GM12878 (cell line): ENCODE results near the gene LONRF2. TPM values are rescaled to one million over a fixed set of nuclear protein-coding genes. Genes with fewer than 3 reads are reported as not detected.

Experiments
- ATAC-seq: fragments of 200-7000 bp; cut with Tn5 transposase; 3 replicates; pipeline ENCODE4 v1.9.1; 2020; ENCODE audit warnings: mild to moderate bottlenecking, moderate library complexity
- BruUV-seq: library from RNA; stranded (reverse); fragments of 400-500 nt; replicated peaks from 2 replicates; lab custom pipeline; 2021; lab: Mats Ljungman, UMichigan
- CTCF ChIA-PET: fragments of 300-600 bp; sonication (Branson Sonifier 250); formaldehyde crosslinking; extraction: SDS; loops from one replicate; lab custom pipeline; 2021; ENCODE audit warnings: inconsistent platforms; lab: Yijun Ruan, JAX
- POLR2A ChIA-PET: fragments of 350-600 bp; formaldehyde crosslinking; extraction: SDS; loops from one replicate; lab custom pipeline; 2021; ENCODE audit warnings: inconsistent platforms; lab: Charles Lee
- RAD21 ChIA-PET: fragments of 300-600 bp; sonication (Branson Sonifier 250); formaldehyde crosslinking; loops from one replicate; lab custom pipeline; 2023; ENCODE audit warnings: antibody characterized with exemption; ENCODE audit not compliant: unreplicated experiment; lab: Charles Lee
- SMC1A ChIA-PET: fragments of 300-600 bp; sonication (Branson Sonifier 250); formaldehyde crosslinking; loops from one replicate; lab custom pipeline; 2023; ENCODE audit not compliant: unreplicated experiment, uncharacterized antibody; lab: Charles Lee
- DNase-seq: peaks from one replicate; pipeline ENCODE4 v3.0.0-alpha.2; 2011; ENCODE audit warnings: low read depth, low spot score
- FAIRE-seq: peaks from 3 replicates; lab custom pipeline; 2011; peaks lifted over from hg19 to GRCh38; lab: Jason Lieb, UNC
- H2AFZ ChIP-seq: 2 replicates; pipeline ENCODE4 v1.6.0; 2011; ENCODE audit warnings: low read depth, low read length, control low read depth; ENCODE audit not compliant: control insufficient read depth
- H3K27ac ChIP-seq: 2 replicates; pipeline ENCODE4 v1.5.1; 2011; ENCODE audit warnings: control low read depth; ENCODE audit not compliant: control insufficient read depth, insufficient read depth
- H3K27me3 ChIP-seq, 2 experiments: replicated peaks in 1 of 2; 2 replicates each; pipeline versions ENCODE4 v1.6.0 to v1.6.1; 2011; ENCODE audit warnings: low read length in 1 of 2; ENCODE audit not compliant: control insufficient read depth in 2 of 2, insufficient read depth in 2 of 2
- H3K36me3 ChIP-seq, 2 experiments: 2 replicates each; pipeline ENCODE4 v1.5.1; 2011; ENCODE audit warnings: low read length in 1 of 2; ENCODE audit not compliant: control insufficient read depth in 2 of 2, insufficient read depth in 2 of 2
- H3K4me1 ChIP-seq: 2 replicates; pipeline ENCODE4 v1.6.1; 2011; ENCODE audit warnings: mild to moderate bottlenecking, low read length, moderate library complexity, mixed read lengths; ENCODE audit not compliant: control insufficient read depth, insufficient read depth
- H3K4me2 ChIP-seq: 2 replicates; pipeline ENCODE4 v1.6.0; 2011; ENCODE audit warnings: control low read depth; ENCODE audit not compliant: control insufficient read depth, insufficient read depth
- H3K4me3 ChIP-seq: fragments of 200-600 bp; sonication (generic); 2 replicates; pipeline ENCODE4 v1.5.1; 2016
- H3K79me2 ChIP-seq: 2 replicates; pipeline ENCODE4 v1.6.0; 2011; ENCODE audit warnings: low read length; ENCODE audit not compliant: control insufficient read depth, insufficient read depth
- H3K9ac ChIP-seq: 2 replicates; pipeline ENCODE4 v1.8.0; 2011; ENCODE audit warnings: low read length, control low read depth, mixed read lengths; ENCODE audit not compliant: control insufficient read depth, insufficient read depth
- H3K9me3 ChIP-seq: replicated peaks from 3 replicates; pipeline ENCODE4 v1.5.1; 2011; ENCODE audit warnings: mild to moderate bottlenecking, low read length; ENCODE audit not compliant: control insufficient read depth, insufficient read depth
- H4K20me1 ChIP-seq: 2 replicates; pipeline ENCODE4 v1.6.0; 2011; ENCODE audit not compliant: control insufficient read depth, insufficient read depth
- CEBPZ ChIP-seq: fragments of 150-350 bp; IDR thresholded peaks from 2 replicates; pipeline ENCODE4 v1.6.1; 2016; ENCODE audit warnings: low read depth, low read length
- GABPA ChIP-seq: IDR thresholded peaks from 2 replicates; pipeline ENCODE4 v1.6.1; 2014; ENCODE audit warnings: antibody characterized with exemption, low read depth, mild to moderate bottlenecking, inconsistent platforms
- GATAD2B ChIP-seq: fragments of 450-650 bp; conservative IDR thresholded peaks from 2 replicates; pipeline ENCODE4 v1.6.1; 2017; ENCODE audit warnings: low read depth, mild to moderate bottlenecking, moderate library complexity
- PRDM15 ChIP-seq: fragments of 450-650 bp; formaldehyde crosslinking; IDR thresholded peaks from 2 replicates; pipeline ENCODE4 v1.4.0; 2020; ENCODE audit warnings: mild to moderate bottlenecking, moderate library complexity
- SMARCA5 ChIP-seq: fragments of 450-650 bp; IDR thresholded peaks from 2 replicates; pipeline ENCODE4 v1.6.1; 2017; ENCODE audit warnings: mild to moderate bottlenecking
- SREBF1 ChIP-seq: IDR thresholded peaks from 2 replicates; pipeline ENCODE4 v1.6.1; 2012; ENCODE audit warnings: mild to moderate bottlenecking, low read length
- SUZ12 ChIP-seq: fragments of 200-600 bp; sonication (generic); IDR thresholded peaks from one replicate; pipeline ENCODE4 v1.6.1; 2018; ENCODE audit warnings: antibody characterized with exemption, mild to moderate bottlenecking; ENCODE audit not compliant: unreplicated experiment
- ZNF687 ChIP-seq: fragments of 450-650 bp; IDR thresholded peaks from 2 replicates; pipeline ENCODE4 v1.6.1; 2017; ENCODE audit warnings: mild to moderate bottlenecking, moderate library complexity
- WGBS: methylation state at CpG from one replicate; pipeline ENCODE4 v1.1.6; 2016; ENCODE audit warnings: low lambda C conversion rate; ENCODE audit not compliant: insufficient replicate concordance, insufficient coverage; ENCODE audit errors: missing lambda C conversion rate; 5-methylcytosine and 5-hydroxymethylcytosine counted together
- in situ Hi-C: fragments of 300-500 bp; cut with MboI; formaldehyde crosslinking; loops from 9 replicates; pipeline ENCODE4 v1.14.3; 2018; ENCODE audit warnings: mixed read lengths
- intact Hi-C: fragments of 100-400 bp; cut with micrococcal nuclease; formaldehyde crosslinking; loops from one replicate; pipeline ENCODE4 v1.14.2; 2022; ENCODE audit not compliant: unreplicated experiment
- polyA plus RNA-seq, 11 experiments: library from polyadenylated mRNA; depleted of rRNA in 4 of 11; unstranded in 6 of 11; stranded (reverse) in 5 of 11; fragments of >200 nt; fragmentation: Nextera tagmentation in 4 of 11; fragmentation: Illumina TruSeq in 1 of 11; extraction: Ambion mirVana in 4 of 11; extraction: Trizol in 1 of 11; gene quantifications; 1 replicate in 1 of 11; 2 replicates in 10 of 11; pipeline versions ENCODE4 v1.2.1 to v1.2.3, GENCODE V29; 2011 to 2016; ENCODE audit warnings: inconsistent platforms in 2 of 11, missing spikeins in 2 of 11, low read depth in 1 of 11
- total RNA-seq, 4 experiments: library from RNA; depleted of rRNA in 3 of 4; stranded (reverse); fragments of >200 nt in 3 of 4; fragmentation: Illumina TruSeq in 1 of 4; extraction: Trizol in 1 of 4; gene quantifications; 2 replicates each; pipeline versions ENCODE4 v1.2.1 to v1.2.3, GENCODE V29; 2013 to 2021

LONRF2 gene
- total and polyA plus RNA-seq, 10 of the 15 experiments (the other 5 are each of a cell fraction or from before 2014, with no cell fraction given) = under 0.01 to 0.04 (median 0.01) TPM; not detected in 4

- TF ChIP-seq CEBPZ = no peak
- no peak for TF ChIP-seq SUZ12
- TF ChIP-seq ZNF687 = no peak
- TF ChIP-seq GATAD2B = no peak
- TF ChIP-seq SREBF1 = no peak
- no peak for TF ChIP-seq PRDM15
- TF ChIP-seq SMARCA5 = no peak
- no peak for TF ChIP-seq GABPA
- Histone ChIP-seq H3K9ac (no peak overlapping the region), H3K79me2 (no peaks in the 10 kb centered on the region), H3K9me3 (no peaks in the 10 kb centered on the region), H3K4me2 (no peak overlapping the region), H3K27me3 (no peaks in the 10 kb centered on the region; a peak in 1 of 4 replicates), H3K27ac (no peak overlapping the region), H4K20me1 (no peaks in the 10 kb centered on the region; the same call in 1 of the 2 replicates), H2AFZ (no peak overlapping the region), H3K4me1 (no peaks in the 10 kb centered on the region), H3K4me3 (no peak overlapping the region), H3K36me3 (no peaks in the 10 kb centered on the region)
- FAIRE-seq = no peak
- WGBS = 31% methylated on average over 17 of the region's 17 CpGs
- no TSS peak for BruUV-seq
- CTCF ChIA-PET = interaction anchor here (0.6 kb wide), 1 partner anchor 100 kb away, joined by 3 read pairs; no protein-coding TSS in a partner anchor
- SMC1A ChIA-PET = interaction anchor here (1.0 kb wide), 1 partner anchor 8 kb away, joined by 5 read pairs; no protein-coding TSS in a partner anchor
- intact Hi-C loops = no loop called here
- POLR2A ChIA-PET = no interaction called here
- in situ Hi-C loops = no loop called here
- ATAC-seq = no peak
- DNase-seq = no peak
- RAD21 ChIA-PET = no interaction called here
Observed at GRCh38 chr2:100279586-100280534, 42.4 kb downstream of the LONRF2 start.
